ENCODE data around the gene CRYBG1.

- TF ChIP-seq POLR2AphosphoS5 (IDR thresholded peaks at IDR 0.05; ENCODE audit: low read depth, low read length), result no peak
- TF ChIP-seq POLR2A (IDR thresholded peaks at IDR 0.05; ENCODE audit: low read depth, low read length), result no peak
- TF ChIP-seq TAF1 (IDR thresholded peaks at IDR 0.05; ENCODE audit: low read depth, low read length), result no peak
Measured at GRCh38 chr6:106415921-106416320, 55.4 kb downstream of the CRYBG1 start.
